ENCODE data around the gene NPAS3.

The NPAS3 gene

DNA sequence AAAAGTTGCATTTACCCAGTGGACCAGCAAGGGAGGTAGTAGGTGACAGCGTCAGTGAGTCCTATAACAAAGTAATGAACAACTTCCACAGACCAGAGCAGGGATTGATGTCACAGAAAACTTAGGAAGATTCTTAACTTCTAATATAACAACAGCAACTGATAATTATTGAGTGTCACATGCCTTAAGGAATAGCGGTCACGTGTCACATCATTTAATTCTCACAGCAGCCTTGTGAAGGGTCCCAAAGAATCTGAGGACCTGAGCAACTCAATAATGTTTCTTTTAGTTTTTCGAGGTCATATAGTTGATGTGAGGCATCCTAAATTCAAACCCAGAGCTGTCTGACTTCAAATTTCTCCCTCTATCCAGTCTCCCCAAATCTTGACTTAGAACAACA is 590.0 kb downstream of the NPAS3 start:
- no peak for DNase-seq

DNA sequence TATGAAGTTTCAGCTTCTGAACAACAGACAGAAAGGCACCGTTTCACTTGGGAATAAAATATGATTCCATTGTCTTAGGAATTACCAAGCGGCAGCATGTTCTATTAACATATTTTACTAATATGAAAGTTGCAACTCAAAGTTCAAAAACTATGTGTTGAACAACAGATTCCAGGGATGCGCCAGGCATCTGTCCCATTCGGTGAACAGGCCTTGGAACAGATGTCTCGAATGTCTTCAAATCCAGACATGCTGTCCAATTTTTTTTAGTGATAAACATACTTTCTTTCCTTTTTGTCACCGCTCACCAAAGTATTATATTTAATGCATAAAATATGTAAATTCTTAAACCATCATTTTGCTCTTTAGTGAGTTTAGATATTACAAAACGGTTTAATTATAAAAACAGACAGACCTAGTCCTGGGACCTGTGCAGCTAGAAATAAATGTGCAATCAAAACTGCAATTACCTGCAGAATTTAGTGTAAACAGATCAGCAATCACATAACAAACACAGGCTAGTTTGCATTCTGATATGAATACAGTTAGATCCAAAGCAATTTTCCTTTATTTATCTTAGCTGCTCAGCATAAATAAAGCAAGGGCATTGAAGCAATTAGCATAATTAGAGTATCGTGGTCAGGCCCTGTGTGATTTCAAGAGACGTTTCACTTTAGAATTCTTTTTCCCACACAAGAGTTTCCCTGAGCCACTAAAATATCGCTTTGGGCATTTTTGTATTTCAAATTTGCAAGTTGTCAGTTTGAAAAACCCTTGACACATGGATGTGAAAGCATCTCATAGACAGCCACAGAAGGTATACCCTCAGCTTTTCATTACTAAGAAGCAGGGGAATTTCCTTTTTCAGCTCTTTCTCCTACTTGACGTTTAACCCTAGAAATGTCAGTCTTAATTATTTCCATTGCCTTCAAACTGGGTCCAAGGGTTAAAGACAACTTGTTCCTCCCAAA is 591.4 kb downstream of the NPAS3 start:
- DNase-seq, result no peak

DNA sequence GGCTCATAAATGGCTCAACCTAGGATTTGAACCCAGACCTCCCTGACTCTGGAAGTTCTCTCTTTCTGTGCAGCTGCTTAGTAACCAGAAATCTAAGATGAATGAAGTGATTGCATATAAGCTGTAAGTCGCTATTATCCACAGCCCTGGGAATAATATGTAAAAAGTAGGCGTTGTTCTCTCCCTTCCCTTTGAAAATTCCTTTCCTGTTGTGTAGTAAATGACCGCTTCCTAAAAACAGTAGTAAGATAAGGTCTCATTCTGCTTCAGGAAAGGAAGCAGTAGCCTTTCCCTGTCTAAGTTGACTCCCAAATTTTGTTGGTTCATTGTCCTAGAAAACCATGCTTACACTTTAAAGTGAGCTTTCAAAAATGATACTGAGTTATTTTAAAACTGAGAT is 593.9 kb downstream of the NPAS3 start:
- DNase-seq, result no peak

DNA sequence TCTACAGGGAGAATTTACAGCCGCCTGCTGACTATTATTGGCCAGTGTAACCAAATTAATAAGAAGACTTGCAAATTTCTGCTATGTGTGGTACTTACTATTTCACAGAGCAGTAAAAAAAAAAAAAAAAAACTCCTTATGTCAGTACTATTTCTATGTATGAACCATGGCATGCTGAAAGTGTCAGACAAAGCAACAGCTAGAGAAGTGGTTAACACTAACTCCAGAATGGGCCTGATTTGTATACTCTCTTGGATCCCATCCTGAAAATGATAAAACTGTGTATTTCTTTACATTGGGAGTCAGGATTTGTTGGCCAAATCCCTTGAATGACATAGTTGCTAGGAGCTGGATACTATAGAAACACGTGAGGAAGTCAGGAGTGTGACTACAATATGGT is 595.4 kb downstream of the NPAS3 start:
- no peak for DNase-seq

DNA sequence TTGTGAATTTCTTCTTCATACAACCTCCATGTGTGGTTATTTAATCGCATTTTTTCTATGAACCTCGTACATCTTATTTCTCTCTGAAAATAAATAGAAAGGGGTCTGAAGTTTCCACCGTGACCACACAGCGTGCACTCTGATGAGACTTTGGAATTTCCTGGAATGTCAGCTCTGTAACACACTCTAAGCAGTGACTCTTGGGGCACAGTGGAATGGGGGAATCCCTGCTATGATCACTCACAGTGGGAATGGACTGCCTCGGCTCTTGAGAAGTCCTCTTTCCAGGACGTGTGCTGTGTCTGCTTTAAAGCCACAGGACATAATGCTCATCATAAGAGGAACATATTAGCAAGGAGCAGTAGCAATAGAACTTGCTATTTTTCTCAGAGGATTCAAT is 596.0 kb downstream of the NPAS3 start:
- DNase-seq, result no peak

DNA sequence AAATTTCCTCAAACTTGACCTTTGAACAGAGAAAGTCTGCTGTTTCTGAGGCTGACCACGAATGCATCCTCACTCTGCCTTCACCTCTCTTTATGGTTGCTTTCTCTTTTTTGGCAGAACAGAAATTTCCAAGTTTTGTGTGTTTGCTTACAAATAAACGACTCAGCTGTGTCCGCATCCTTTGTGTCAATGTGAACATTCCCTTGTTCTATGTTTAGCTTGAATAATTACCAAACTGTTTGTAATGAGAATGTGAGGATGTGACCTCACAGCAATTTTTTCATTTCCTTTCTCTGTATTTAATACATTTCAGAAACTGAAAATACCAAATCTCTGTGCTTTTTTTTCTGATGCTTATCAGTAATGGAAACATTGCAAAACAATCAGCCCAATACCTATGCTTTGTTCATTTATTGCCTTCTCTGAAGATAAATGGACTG is 601.3 kb downstream of the NPAS3 start:
- DNase-seq, result no peak

DNA sequence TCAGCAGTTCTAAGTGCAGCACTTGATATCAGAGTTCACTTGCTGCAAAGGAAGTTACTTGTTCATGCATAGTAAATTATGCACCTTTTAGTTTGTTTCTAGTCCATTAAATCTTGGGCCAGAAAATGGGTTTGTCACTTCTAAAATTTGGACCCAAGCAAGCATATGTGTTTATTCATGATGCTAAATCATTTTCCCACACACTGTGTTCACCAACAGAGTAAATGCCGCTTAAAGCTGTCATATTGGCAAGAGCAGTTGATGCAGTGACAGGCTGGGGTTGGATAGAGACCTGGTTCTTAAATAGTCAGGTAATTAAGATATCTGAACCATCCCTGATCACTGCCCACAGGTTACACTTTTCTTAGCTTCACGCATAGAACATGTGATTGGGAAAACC is 602.5 kb downstream of the NPAS3 start:
- DNase-seq, result no peak

DNA sequence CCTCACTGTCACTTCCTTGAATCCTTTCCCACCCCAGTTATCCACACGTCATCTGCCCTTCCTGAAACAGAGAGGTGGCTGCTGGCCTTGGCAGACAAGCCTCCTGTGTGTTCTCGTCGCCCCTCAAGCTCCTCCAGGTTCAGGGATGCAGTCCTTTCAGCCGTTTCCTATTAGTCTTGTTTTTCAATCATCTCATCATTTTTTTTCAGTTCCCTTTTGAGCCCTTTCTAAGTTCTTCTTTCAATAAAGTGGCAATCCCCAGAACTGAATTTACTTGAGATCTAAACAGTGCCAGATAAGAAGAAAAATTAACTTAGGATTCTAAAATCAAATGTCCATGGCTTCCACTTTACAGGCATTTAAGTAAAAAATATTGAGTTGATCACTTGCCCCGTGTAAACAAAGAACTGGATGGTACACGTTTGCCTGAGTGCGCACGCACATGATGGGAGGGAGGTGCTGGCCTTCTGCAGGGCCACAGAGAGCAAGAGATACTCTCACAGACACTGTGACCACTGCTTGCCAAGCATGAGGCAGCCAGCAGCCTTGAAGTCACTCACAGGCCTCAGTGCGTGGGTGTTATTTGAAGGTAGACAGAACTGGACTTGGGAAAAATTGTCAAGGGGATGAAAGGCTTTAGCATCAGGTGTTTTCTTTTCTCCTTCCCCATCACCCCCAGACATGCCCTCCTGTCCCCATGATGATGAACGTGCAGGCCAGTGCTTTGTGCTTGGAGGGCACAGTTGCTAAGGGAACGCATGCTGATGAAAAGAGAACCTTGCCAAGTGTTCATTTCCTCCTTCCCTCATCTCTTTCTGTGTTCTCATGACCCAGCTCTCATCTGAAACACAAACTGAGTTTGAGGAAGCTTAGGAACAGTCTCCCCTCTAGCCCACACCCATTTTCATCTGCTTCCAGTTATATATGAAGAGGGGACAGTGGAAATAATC is 603.9 kb downstream of the NPAS3 start:
- no peak for DNase-seq

DNA sequence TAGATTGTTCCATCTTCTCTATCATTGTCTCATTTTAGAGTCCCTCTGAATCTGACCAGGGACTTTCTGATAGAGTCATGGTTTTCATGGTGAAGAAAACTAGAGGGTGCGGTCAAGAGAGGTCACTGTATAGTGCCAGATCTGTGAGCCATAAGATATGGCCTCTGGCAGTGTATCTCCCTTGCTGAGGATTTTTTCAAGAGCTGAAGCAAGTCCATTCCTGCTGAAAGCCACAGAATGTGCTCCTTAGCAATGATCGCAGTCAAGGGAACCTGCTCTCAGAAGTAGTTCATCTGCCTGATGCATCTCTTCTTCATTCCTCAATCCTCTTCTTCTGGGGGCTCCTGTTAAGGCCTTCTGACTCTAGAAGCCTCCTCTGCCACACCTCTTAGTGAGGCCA is 607.0 kb downstream of the NPAS3 start:
- DNase-seq, result no peak

DNA sequence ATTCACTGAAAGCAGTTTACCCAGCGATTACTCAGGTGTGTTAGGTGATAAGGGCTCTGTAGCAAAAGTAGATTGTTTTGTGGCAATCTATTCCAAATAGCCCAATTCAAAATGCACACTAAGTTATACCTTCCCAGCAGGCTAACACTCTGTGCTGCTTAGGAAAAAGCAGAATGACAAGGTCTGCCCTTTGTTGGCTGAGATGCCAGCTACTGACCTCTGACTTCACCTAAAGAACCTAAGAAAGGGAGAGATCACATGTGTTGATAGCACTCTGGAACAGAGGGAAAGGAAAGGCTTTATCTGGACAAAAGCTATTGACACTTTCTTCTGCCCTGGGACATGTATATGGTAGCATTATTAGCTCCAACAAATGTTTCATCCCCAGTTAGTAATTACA is 609.9 kb downstream of the NPAS3 start:
- DNase-seq, result no peak

DNA sequence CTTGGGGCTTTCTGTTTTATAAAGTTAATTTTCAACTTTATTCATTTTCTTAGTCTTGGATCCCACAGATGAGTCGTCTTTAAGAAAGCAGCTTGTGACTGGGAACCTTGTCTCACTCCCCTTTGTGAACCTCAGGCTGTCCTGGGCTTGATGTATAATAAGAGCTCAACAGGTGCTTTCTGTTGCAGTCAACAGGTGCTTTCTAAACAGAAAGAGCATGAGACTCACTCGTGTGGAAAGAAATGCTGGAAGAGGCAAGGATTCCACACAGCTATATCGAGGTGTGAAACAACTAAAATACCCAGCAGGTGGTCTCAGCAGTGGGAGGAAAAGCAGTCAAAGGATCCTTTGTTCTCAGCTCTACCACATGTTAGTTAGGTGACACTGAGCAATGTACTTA is 613.3 kb downstream of the NPAS3 start:
- DNase-seq, result no peak

DNA sequence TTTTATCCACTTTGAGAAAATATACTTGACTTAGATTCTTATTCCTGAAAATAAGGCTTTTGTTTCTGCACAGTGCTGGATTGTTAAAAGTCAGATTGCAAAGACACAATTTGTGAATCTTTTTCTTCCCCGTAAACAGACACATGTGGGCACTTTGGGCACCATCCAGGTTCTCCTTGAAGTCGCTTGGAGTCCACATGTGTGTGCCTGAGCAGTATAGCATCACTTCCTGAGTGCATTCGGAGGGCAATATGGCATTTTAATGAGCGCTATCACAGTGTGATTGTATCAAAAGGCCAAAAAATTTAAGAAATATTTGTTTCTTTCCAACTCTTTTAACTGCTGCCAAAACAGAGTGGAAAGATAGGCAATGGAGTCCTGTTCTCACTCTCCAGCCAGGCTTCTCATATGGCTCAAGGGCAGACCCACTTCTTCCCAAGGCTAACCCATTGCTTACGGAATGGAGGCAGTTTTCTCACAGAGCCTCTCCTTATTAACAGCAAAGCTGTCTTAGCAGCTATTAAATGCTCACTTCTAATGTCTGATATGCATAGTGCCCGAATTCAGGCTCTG is 615.1 kb downstream of the NPAS3 start:
- DNase-seq, result no peak

DNA sequence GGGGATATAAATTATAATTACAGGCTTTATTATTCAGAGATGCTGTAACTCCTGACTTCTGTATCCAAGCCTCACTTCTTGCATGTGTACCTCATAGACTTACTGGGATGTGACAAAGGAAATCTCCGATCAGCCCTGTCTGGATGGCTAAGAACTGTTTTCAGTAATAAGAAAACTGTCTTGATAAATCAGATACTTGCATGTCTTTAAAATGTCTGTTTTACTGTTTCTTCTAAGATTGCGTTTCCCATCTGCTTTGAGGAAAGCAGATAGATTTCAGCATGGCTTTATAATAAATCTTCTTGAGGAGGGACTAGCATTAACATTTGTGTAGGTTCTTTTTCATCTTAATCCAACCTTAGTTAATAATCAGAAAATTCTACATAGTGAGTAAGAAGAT is 616.3 kb downstream of the NPAS3 start:
- no peak for DNase-seq

DNA sequence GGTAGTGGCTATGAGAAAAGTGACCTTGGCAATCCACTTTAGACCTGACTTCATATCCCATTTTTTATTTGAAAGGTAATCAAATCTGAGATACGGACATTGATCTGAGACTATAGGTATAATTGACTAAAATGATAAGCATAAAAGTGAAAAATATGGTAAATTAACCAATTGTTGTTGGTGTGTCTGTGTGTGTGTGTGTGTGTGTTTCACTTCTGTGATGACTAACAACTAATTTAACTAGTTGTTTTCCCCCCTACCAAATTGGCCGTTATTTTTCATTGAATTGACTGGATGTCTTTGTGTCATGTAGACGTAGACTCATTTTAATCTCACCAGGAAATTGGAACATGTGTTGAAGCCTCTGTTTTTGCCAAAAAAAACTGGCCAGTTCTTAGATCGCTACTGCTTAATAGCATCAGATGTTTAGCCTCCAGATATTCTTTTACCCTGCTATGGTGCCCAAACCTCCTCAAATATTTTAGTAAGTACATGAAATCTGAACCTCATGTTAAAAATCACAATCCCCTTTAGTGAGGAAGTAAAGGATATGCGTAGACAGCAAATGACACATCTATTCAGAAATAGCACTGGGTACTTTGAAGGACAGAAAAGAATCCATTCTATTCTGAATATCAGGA is 617.2 kb downstream of the NPAS3 start:
- no peak for DNase-seq

DNA sequence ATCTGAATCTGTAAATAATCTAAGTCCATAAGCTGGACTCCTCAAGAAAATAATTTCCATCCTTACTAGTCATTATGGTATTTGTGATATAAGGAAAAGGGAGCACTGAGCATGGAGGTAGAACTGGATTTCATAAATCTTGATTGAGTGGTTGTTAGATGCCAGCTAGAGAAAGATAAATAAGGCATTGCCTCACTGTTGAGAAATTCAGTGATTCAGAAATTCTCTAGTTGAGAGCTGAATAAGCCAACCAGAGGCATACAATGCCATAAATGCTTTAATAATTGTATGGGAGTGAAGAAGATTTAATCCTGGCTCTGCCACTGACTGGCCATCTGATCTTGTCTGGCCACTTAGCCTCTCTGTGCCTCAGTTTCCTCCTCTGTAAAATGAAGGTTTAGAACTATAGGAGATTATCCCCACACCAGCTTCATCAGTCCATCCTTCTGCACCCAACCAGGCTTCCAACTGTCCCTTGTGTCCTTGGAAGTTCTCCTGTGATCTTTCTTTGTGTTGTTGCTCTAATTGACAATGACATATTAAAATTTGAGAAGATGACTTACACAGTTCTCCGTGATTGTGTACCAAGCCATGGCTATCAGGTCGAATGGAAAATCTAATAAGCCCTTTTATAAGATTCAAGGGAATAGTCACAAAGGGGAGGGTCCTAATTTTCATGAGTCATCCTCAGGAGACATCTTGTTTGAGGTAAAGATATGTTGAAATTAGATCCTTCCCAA is 617.9 kb downstream of the NPAS3 start:
- DNase-seq, result no peak

DNA sequence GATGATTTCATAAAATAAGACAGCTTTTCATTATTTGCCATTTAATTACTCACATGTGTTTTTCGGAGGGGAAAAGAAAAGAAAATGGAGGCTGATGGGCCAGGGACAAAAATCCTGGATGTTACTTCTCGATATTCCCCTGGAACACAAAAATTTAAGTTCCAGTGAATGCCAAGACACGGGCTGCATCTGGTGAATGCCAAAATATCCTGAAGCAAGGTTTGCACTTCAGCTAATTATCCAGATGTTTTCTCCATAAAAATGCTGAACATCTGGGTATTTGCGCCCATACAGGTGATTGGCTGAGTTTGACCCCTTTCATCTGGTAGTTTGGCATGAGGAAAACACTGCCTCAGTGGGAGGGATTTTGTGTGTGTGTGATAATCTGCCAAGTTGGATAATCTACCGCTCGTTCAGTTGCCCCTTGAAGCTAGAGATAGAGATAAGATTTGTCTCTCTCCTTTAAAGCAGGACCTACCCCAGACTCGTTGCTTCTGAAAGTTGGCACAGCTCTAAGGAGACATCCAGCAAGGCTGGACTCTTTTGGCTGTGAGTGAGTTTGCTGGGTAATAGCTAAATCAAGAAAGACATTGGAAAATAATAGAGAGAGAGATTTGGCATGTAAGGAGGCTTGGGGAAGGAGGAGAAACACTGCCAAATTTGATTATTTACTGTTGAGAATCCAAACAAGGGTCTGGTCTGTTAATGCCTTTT is 622.2 kb downstream of the NPAS3 start:
- DNase-seq, result peak; percentile 64

DNA sequence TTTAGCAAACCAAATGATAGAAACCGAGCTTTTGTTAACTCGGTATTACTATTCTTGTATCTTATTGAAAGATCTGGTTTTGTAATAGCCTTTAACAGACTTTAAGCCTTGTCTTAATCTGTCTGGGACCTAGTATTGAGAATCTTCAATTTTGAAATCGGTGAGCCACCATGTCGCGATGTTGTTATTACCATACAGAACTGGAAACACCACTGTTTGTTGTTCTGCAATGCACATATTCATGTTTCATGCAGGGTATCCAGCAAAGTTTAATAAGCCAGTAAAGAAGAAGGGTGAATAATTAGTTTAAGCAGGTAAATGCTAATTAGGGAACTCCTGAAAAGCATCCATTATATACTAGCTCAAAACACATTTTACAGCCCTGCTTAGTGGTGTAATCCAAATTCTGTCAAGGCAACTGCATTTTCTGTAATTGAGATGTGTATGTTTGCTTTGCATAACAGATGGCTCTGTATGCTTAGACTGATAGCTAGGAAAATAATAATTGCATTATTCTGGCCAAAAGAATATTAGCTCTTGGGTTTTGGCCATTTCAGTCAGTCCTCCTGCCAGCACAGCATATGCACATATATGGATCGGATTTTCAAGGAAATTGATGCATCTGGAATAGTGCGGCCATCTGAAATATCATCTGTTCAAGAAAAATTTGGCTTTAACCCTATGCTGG is 623.0 kb downstream of the NPAS3 start:
- peak; percentile 41 for DNase-seq

DNA sequence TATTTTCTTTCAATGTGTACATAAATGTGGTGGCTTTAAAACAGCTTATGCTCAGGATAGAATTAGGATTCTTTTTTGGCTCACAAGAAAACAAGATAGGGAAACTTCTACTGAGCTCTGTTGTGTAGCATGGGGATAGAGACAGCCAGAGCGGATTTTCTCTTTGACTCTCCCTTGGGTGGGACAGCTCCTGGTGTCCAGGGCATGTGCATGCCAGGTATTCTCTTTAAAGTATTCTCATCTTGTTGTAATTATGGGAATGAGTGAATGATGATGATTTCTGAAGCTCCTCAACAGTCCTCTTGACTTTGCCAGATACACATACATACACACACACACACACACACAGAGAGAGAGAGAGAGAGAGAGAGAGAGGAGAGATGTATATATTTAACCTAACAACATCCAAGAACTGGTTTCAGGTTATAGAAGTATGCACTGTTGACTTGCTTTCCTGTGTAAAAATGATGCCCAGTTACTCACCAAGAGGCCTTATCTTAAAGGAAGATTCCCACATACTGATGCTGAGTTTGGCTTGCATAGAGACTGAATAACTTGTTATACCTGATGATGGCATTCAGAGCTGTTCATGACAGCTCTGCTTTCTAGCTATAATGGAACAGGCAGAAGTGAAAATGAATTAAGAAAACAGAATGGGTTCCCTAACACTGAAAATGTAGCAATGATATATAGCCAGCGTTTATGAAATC is 624.7 kb downstream of the NPAS3 start:
- no peak for DNase-seq

DNA sequence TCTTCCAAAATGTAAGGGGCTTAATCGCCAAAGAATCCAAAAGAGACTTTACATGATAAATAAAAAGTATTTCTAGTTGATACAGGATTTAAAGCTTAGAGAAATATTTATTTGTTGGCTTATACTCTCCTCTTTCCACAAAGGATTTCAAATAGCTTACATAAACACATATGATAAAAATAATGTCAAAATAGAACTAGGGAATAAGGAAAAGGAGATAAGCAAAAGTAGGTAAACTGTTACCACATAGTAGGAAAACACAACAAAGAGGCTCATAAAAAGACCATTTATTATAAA is 625.2 kb downstream of the NPAS3 start:
- DNase-seq, result no peak
